HepG2 (cell line): Measurements from ENCODE around the gene GALR3. TPM values are rescaled to one million over a fixed set of nuclear protein-coding genes. Genes with fewer than 3 reads are reported as not detected.
A peak's percentile ranks its signal among the peaks of the same experiment; 100 is the strongest.

ENCODE experiments used
- AGO2 ChIP-seq: fragments of 200-400 bp; formaldehyde crosslinking; optimal IDR thresholded peaks from 2 replicates; pipeline ENCODE3; 2017; ENCODE audit warnings: mild to moderate bottlenecking, low read depth, low read length, moderate library complexity
- BRCA1 ChIP-seq: sonication (generic); formaldehyde crosslinking; IDR thresholded peaks from 2 replicates; pipeline ENCODE4 v1.4.0; 2020; ENCODE audit warnings: missing genetic modification reagents
- EP300 ChIP-seq, 3 experiments: sonication (generic) in 1 of 3; formaldehyde crosslinking in 1 of 3; IDR thresholded peaks; 2 replicates each; pipeline versions ENCODE4 v1.5.1 to v1.6.1; 2011 to 2020; ENCODE audit warnings: low read depth in 2 of 3, low read length in 2 of 3, borderline replicate concordance in 1 of 3, improper control_type of control experiment in 1 of 3, mild to moderate bottlenecking in 1 of 3, missing genetic modification reagents in 1 of 3, moderate library complexity in 1 of 3
- GATA4 ChIP-seq: sonication (generic); IDR thresholded peaks from 2 replicates; pipeline ENCODE4 v1.6.1; 2016; ENCODE audit warnings: antibody characterized with exemption, low read depth, borderline replicate concordance
- KLF9 ChIP-seq: IDR thresholded peaks from 2 replicates; pipeline ENCODE4 v1.6.1; 2016; ENCODE audit warnings: low read depth
- KMT2B ChIP-seq: IDR thresholded peaks from 2 replicates; pipeline ENCODE4 v1.6.1; 2016; ENCODE audit warnings: missing genetic modification reagents, missing compliant biosample characterization
- SP1 ChIP-seq, 2 experiments: fragments of 450-650 bp in 1 of 2; sonication (generic) in 1 of 2; formaldehyde crosslinking in 1 of 2; IDR thresholded peaks; 2 replicates each; pipeline versions ENCODE4 v1.4.0 to v1.6.1; 2016 to 2020; ENCODE audit warnings: missing genetic modification reagents in 1 of 2
- SRY ChIP-seq: sonication (generic); formaldehyde crosslinking; IDR thresholded peaks from 2 replicates; pipeline ENCODE4 v1.8.0; 2022; ENCODE audit warnings: mild to moderate bottlenecking, missing genetic modification reagents
- ZNF101 ChIP-seq: sonication (generic); formaldehyde crosslinking; IDR thresholded peaks from 2 replicates; pipeline ENCODE4 v1.4.0; 2020; ENCODE audit warnings: mild to moderate bottlenecking, low read depth, missing genetic modification reagents, borderline replicate concordance
- ZNF841 ChIP-seq: sonication (generic); formaldehyde crosslinking; IDR thresholded peaks from 2 replicates; pipeline ENCODE4 v1.8.1; 2023; ENCODE audit warnings: missing genetic modification reagents, borderline replicate concordance
- ZSCAN21 ChIP-seq: sonication (generic); formaldehyde crosslinking; IDR thresholded peaks from 2 replicates; pipeline ENCODE4 v1.8.0; 2022; ENCODE audit warnings: mild to moderate bottlenecking, missing genetic modification reagents, moderate library complexity, borderline replicate concordance
- polyA plus RNA-seq, 8 experiments: library from polyadenylated mRNA; depleted of rRNA in 3 of 8; stranded (reverse) in 7 of 8; unstranded in 1 of 8; fragments of >200 nt; fragmentation: Illumina TruSeq in 4 of 8; extraction: Trizol in 4 of 8; gene quantifications; 2 replicates each; pipeline versions ENCODE4 v1.2.1 to v1.2.3, GENCODE V29; 2011 to 2016; ENCODE audit warnings: low read depth in 4 of 8, missing spikeins in 1 of 8, mixed read lengths in 1 of 8; ENCODE audit not compliant: insufficient read depth in 1 of 8
- total RNA-seq, 5 experiments: library from RNA; depleted of rRNA; stranded (reverse); fragments of >200 nt; fragmentation: Illumina TruSeq; extraction: Trizol; gene quantifications; 2 replicates each; pipeline ENCODE4 v1.2.3, GENCODE V29; 2016; ENCODE audit warnings: low read depth in 1 of 5
- TF ChIP-seq, protein P1 (sequence below): sonication (generic); formaldehyde crosslinking; IDR thresholded peaks from 2 replicates; pipeline ENCODE4 v1.5.1; 2020; ENCODE audit warnings: mild to moderate bottlenecking, missing genetic modification reagents
- TF ChIP-seq, protein P2 (sequence below), 2 experiments: sonication (generic) in 1 of 2; formaldehyde crosslinking in 1 of 2; IDR thresholded peaks; 2 replicates each; pipeline versions ENCODE4 v1.6.1 to v1.9.0; 2014 to 2022; ENCODE audit warnings: antibody characterized with exemption in 1 of 2, borderline replicate concordance in 1 of 2, inconsistent platforms in 1 of 2, low read depth in 1 of 2, missing genetic modification reagents in 1 of 2
- TF ChIP-seq, protein P3 (sequence below): sonication (generic); formaldehyde crosslinking; IDR thresholded peaks from 2 replicates; pipeline ENCODE4 v1.4.0; 2020; ENCODE audit warnings: missing genetic modification reagents, borderline replicate concordance

Gene GALR3
- total and polyA plus RNA-seq, 2 of the 13 experiments (the other 11 are each of a cell fraction or from before 2014, with no cell fraction given), result 0.13 TPM; not detected in 1

DNA sequence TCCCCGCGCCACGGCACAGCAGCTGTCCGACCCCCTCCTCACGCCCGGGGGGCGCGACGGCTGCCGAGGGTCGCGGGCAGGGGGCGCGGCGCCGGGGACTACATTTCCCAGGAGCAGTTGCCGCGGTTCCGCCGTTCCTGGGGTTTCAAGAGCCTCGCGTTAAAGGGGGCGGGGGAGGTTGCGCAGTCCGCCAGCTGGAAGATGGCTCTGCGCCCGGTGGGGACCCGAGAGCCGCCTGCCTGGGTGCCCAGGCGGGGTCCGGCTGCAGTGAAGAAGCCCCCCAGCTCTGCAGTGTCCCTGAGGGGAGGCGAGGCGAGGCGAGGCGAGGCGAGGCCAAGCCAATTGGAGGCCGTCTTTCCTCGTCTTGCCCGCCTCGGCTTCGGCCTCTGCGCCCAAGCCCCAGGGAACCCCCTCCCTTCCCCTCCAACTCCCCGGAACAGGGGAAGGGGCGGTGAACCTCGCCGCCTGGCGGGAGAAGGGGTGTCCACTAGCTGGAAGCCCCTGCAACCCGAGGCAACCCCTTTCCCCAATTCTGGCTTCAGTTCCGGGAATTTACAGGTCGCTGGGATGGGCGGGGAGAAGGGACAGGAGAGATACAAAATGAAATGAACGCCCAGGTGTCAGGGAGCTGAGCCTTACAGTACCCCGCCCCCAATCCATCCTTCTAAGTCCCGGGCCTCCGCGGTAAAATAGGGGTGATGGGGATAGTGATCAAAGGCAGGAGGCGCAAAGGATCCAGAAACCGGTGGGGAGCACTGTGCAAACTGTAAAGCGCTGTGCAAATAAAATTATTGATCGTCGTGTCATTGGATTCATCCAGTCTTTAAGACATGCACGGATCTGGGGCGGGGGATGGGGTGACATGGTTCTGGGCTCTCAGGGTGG, 20.6 kb upstream of the GALR3 start (continued):
- TF ChIP-seq, protein P1, sequence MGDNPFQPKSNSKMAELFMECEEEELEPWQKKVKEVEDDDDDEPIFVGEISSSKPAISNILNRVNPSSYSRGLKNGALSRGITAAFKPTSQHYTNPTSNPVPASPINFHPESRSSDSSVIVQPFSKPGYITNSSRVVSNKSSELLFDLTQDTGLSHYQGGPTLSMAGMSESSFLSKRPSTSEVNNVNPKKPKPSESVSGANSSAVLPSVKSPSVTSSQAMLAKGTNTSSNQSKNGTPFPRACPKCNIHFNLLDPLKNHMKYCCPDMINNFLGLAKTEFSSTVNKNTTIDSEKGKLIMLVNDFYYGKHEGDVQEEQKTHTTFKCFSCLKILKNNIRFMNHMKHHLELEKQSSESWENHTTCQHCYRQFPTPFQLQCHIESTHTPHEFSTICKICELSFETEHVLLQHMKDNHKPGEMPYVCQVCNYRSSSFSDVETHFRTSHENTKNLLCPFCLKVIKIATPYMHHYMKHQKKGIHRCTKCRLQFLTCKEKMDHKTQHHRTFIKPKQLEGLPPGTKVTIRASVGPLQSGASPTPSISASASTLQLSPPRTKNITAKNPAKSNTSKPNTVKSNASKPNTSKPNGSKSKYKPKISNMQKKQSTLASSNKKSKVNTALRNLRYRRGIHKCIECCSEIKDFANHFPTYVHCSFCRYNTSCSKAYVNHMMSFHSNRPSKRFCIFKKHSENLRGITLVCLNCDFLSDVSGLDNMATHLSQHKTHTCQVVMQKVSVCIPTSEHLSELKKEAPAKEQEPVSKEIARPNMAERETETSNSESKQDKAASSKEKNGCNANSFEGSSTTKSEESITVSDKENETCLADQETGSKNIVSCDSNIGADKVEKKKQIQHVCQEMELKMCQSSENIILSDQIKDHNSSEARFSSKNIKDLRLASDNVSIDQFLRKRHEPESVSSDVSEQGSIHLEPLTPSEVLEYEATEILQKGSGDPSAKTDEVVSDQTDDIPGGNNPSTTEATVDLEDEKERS (CRISPR knock-in tag), result no peak
- TF ChIP-seq ZSCAN21 (CRISPR knock-in tag) (peak; percentile 31; the same call in 1 of the 2 replicates), GATA4 (no peak), KMT2B (CRISPR knock-in tag) (no peak), KLF9 (CRISPR knock-in tag) (0 out of 2 replicates have a peak, but pooled peaks have one; percentile 50), BRCA1 (CRISPR knock-in tag) (no peak), ZNF101 (CRISPR knock-in tag) (no peak), SRY (CRISPR knock-in tag) (0 out of 2 replicates have a peak, but pooled peaks have one; percentile 25), ZNF841 (CRISPR knock-in tag) (no peak; the same call in 1 of the 2 replicates), SP1 (IDR thresholded peaks at IDR 0.05) (no peak), SP1 (CRISPR knock-in tag; IDR thresholded peaks at IDR 0.05) (no peak; the same call in 1 of the 2 replicates), AGO2 (peak; percentile 57), EP300 (IDR thresholded peaks at IDR 0.05; ENCODE audit: low read depth in 2 of 2, low read length in 2 of 2) (peak in 1 of 2 experiments; percentile 27; a peak in 1 of 4 replicates), EP300 (CRISPR knock-in tag; IDR thresholded peaks at IDR 0.05; ENCODE audit: borderline replicate concordance) (no peak)
- TF ChIP-seq, protein P2, sequence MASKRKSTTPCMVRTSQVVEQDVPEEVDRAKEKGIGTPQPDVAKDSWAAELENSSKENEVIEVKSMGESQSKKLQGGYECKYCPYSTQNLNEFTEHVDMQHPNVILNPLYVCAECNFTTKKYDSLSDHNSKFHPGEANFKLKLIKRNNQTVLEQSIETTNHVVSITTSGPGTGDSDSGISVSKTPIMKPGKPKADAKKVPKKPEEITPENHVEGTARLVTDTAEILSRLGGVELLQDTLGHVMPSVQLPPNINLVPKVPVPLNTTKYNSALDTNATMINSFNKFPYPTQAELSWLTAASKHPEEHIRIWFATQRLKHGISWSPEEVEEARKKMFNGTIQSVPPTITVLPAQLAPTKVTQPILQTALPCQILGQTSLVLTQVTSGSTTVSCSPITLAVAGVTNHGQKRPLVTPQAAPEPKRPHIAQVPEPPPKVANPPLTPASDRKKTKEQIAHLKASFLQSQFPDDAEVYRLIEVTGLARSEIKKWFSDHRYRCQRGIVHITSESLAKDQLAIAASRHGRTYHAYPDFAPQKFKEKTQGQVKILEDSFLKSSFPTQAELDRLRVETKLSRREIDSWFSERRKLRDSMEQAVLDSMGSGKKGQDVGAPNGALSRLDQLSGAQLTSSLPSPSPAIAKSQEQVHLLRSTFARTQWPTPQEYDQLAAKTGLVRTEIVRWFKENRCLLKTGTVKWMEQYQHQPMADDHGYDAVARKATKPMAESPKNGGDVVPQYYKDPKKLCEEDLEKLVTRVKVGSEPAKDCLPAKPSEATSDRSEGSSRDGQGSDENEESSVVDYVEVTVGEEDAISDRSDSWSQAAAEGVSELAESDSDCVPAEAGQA (IDR thresholded peaks at IDR 0.05; ENCODE audit: low read depth), result no peak
- TF ChIP-seq, protein P2 (CRISPR knock-in tag; IDR thresholded peaks at IDR 0.05; ENCODE audit: borderline replicate concordance), result 0 out of 2 replicates have a peak, but pooled peaks have one; percentile 57
- TF ChIP-seq, protein P3, sequence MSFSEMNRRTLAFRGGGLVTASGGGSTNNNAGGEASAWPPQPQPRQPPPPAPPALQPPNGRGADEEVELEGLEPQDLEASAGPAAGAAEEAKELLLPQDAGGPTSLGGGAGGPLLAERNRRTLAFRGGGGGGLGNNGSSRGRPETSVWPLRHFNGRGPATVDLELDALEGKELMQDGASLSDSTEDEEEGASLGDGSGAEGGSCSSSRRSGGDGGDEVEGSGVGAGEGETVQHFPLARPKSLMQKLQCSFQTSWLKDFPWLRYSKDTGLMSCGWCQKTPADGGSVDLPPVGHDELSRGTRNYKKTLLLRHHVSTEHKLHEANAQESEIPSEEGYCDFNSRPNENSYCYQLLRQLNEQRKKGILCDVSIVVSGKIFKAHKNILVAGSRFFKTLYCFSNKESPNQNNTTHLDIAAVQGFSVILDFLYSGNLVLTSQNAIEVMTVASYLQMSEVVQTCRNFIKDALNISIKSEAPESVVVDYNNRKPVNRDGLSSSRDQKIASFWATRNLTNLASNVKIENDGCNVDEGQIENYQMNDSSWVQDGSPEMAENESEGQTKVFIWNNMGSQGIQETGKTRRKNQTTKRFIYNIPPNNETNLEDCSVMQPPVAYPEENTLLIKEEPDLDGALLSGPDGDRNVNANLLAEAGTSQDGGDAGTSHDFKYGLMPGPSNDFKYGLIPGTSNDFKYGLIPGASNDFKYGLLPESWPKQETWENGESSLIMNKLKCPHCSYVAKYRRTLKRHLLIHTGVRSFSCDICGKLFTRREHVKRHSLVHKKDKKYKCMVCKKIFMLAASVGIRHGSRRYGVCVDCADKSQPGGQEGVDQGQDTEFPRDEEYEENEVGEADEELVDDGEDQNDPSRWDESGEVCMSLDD, result peak; percentile 96
